HG03565 (cell line): Measurements from ENCODE around the gene CLSTN1.

Experiments
- ATAC-seq: cut with Tn5 transposase; IDR thresholded peaks from one replicate; pipeline ENCODE4 v1.9.1; 2021; ENCODE audit warnings: mild to moderate bottlenecking, moderate library complexity; ENCODE audit not compliant: unreplicated experiment

The CLSTN1 gene

DNA sequence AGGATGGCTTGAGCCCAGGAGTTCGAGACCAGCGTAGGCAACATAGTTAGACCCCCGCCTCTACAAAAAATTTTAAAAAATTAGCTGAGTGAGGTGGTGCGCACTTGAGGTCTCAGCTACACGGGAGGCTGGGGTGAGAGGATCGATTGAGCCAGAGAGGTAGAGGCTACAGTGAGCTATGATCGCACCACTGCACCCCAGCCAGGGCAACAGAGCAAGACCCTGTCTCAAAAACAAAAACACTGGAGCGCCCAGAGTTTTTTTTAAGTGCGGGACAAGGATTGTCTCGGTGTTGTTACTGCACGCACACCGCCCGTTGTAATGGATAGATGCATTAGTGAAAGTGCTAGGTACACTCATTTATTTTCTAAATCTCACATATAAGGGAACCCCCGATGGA, 135.2 kb downstream of the CLSTN1 start:
- no peak for ATAC-seq

DNA sequence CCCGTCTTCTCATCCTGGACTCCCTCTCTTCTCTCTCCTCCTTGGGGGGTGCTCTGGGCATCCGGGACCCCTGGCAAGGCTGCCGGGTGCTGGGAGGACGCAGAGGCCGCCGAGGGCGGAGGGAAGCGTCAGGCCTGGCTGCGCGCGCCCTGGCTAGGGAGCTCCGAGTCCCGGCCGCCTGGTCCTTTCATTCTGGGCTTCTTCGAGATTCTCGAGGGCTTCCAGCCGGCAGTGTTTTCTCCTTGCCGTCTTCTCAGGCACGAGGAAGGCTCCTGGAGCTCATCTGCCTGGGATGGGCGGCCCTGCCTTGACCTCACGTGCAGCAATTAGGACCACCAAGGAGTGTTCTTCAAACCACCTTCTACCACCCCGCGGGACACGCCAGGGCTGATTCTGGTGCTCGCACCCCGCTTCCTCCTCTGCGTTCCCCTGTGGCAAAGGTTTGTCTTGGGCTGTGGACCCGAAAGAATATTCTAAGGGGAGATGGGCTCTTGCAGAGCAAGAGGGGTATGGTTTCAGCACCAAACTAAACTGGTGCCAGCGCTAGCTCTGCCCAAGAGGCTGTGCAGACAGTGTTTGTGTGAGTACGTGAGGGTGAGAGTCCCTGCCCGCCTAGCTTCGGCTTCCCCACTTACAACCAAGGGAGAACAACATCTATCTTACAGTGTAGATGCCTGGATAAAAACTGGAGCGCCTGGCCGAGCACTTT, 135.7 kb downstream of the CLSTN1 start:
- ATAC-seq, result no peak

DNA sequence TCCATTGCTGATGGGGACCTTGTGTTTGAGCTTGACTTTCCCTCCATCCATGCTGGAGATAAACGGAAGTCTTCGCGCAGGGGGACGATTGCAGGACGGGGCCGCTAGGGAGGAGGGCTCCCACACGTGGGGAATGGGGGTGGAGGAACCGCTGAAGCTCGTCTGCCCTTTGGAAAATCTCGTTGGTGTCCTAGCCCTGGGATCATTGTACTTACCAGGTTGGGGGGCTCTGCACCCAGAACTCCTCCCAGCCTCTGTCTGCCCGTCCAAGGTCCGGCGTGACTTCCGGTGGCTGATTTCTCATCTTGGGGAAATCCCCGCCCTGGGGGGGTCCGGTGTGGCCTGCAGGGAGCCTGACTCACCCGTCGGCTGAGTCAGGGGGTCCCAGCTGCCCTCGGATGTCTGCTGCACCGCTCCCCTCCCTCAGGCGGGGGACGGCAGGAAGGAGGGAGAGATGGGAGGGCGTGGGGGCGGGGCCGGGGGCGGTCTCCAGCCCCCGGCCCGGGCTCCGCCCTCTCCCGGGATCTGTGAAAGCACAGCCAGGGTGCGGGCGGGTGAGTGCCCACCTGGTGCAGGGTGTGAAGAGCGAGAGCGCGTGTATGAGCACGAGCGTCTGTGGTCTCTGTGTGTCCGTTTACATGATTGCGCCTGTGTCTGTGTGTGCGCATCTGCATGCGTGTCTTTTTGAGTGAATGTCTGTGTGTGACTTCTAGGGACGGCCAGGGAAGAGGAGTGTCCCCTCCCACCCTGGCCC, 136.5 kb downstream of the CLSTN1 start:
- ATAC-seq, result no peak

GRCh38 chr1:9684801-9685200, 139.0 kb downstream of the CLSTN1 start:
- no peak for ATAC-seq

DNA sequence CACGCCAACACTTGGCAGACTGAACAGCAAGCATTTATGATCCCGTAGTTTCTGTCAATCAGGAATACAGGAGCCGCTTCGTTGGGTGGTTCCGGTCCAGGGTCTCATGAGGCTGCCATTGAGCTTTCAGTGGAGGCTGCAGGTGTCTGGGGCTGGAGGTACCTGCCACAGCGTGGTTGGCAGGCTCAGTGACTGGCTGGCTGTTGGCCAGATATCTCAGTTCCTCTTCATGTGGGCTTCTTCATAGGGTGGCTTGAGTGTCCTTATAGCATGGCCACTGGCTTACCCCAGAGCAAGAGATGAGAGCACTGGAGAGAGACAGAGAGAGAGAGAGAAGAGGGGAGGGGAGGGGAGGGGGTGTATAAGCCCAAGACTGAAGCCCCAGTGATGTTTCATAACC, 142.9 kb downstream of the CLSTN1 start:
- no peak for ATAC-seq

- ATAC-seq, result no peak
Observed at GRCh38 chr1:9680091-9680490, 143.7 kb downstream of the CLSTN1 start.
